ENCODE measurements around the gene FBXL15. TPM values are rescaled to one million over a fixed set of nuclear protein-coding genes. Genes with fewer than 3 reads are reported as not detected.

Gene FBXL15, protein sequence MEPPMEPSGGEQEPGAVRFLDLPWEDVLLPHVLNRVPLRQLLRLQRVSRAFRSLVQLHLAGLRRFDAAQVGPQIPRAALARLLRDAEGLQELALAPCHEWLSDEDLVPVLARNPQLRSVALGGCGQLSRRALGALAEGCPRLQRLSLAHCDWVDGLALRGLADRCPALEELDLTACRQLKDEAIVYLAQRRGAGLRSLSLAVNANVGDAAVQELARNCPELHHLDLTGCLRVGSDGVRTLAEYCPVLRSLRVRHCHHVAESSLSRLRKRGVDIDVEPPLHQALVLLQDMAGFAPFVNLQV
- 9.2 and 11.9 TPM in 2 replicates for total RNA-seq (2012; rRNA removed)

DNA sequence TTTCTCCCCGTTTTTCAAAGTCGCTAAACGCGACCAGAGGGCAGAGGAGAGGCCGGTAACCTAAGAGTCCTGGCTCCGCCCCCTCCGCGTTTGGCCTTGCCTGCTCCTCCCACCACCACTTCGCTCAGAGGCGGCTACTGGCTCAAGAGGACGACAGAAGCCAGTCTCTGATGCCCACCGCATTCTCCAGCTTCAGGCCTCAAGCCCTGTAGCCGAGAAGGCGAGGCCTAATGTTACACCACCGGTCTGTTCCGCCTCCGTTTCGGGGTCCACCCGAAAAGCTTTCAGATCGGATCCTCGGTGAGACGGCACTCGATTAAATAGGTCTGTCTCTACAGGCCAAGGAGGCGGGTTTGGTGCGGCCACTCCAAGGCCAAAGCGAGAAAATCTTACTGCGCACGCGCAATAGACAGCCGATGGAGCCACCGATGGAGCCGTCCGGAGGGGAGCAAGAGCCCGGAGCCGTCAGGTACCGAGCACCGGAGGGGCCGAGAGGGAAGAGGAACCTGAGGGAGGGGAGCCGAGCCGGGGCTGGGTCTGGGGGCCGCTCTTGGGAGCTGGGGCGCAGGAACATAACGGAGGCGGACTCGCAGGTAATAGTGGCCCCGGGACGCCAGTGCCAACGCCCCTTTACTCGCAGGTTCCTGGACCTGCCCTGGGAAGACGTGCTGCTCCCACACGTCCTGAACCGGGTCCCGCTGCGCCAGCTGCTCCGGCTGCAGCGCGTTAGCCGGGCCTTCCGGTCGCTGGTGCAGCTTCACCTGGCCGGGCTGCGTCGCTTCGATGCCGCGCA, at the start of gene FBXL15:
Gene FBXL15, plus strand, starts transcription at position 123 of the 793 bp plus-strand sequence. Its CDS starts 294 bp downstream, at position 417.
- Histone ChIP-seq H3K9ac (ENCODE audit: low read depth, low read length) (peak within 1 kb of the TSS; percentile 82), H3K4me1 (ENCODE audit: control insufficient read depth, insufficient read depth, low read length) (peaks cover 21% of the 10 kb centered on the region), H3K27me3 (ENCODE audit: control insufficient read depth, insufficient read depth, low read length) (peaks cover 21% of the 10 kb centered on the region), H3K4me2 (ENCODE audit: low read length) (peak within 1 kb of the TSS; percentile 98), H3K36me3 (ENCODE audit: insufficient read depth, low read length) (peaks cover 20% of the 10 kb centered on the region), H3K9me3 (replicated peaks; ENCODE audit: low read length) (no peaks in the 10 kb centered on the region), H3K4me3 (ENCODE audit: low read length) (peak within 1 kb of the TSS; percentile 94)

DNA sequence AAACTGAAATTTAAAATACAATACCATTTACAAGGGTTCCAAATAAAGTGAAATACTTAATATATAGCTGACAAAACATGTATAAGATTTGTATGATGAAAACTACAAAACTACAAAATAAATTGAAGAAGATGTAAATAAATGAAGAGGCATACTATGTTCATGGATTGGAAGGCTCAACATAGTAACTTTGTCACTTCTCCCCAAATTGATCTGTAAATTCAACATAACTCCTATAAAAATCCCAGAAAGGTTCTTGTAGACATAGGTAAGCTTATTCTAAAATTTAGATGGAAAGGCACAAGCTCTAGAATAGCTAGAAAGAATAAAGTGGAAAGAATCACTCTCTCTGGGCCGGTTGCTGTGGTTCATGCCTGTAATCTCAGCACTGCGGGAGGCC, 49.3 kb upstream of the FBXL15 start:
- H3K4me2 ChIP-seq (ENCODE audit: low read length) = no peak overlapping the region
- H3K9ac ChIP-seq (ENCODE audit: low read depth, low read length) = no peak overlapping the region
- H3K4me3 ChIP-seq (ENCODE audit: low read length) = no peak overlapping the region
- H3K4me1 ChIP-seq (ENCODE audit: control insufficient read depth, insufficient read depth, low read length) = no peaks in the 10 kb centered on the region
- H3K36me3 ChIP-seq (ENCODE audit: insufficient read depth, low read length) = peaks cover 85% of the 10 kb centered on the region
- H3K27me3 ChIP-seq (ENCODE audit: control insufficient read depth, insufficient read depth, low read length) = no peaks in the 10 kb centered on the region
- no peaks in the 10 kb centered on the region for H3K9me3 ChIP-seq (replicated peaks; ENCODE audit: low read length)

DNA sequence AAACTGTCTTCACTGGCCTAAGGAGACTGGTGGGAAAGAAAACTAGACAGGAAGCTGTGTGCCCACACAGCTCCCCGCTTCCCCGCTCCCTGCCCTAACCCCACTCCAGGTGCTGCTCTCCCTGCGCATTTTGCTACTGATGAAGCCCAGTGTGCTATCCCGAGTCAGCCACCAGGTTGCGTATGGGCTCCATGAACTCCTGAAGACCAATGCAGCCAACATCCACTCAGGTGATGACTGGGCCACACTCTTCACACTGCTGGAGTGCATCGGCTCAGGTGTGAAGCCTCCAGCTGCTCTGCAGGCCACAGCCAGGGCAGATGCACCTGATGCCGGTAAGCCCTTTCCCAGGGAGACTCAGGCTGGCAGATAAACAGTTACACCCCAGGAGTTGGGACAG, 45.4 kb upstream of the FBXL15 start:
- Histone ChIP-seq H3K4me2 (ENCODE audit: low read length) (no peak overlapping the region), H3K9me3 (replicated peaks; ENCODE audit: low read length) (no peaks in the 10 kb centered on the region), H3K4me3 (ENCODE audit: low read length) (no peak overlapping the region), H3K36me3 (ENCODE audit: insufficient read depth, low read length) (peaks cover 74% of the 10 kb centered on the region), H3K4me1 (ENCODE audit: control insufficient read depth, insufficient read depth, low read length) (no peaks in the 10 kb centered on the region), H3K9ac (ENCODE audit: low read depth, low read length) (no peak overlapping the region), H3K27me3 (ENCODE audit: control insufficient read depth, insufficient read depth, low read length) (no peaks in the 10 kb centered on the region)

DNA sequence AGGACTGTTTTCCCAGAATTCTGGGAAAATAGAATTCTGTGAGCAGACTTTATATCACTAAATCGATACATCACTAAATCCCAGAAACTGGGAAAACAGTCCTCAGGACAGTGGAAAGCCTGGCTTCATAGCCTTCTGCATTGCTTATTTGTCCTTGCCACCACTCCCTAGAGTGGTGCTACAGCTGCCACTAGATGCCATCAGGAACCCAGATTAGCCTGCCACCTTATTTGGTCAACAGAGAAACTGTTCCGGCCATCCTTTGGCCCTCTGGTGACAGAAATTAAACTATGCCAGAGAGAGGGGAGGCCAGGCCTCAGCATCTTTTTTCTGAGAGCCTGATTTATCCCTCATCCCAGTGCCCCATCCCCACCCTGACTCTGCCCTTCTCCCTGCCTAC, 44.8 kb upstream of the FBXL15 start:
- Histone ChIP-seq H3K4me2 (ENCODE audit: low read length) (no peak overlapping the region), H3K36me3 (ENCODE audit: insufficient read depth, low read length) (peaks cover 73% of the 10 kb centered on the region), H3K27me3 (ENCODE audit: control insufficient read depth, insufficient read depth, low read length) (no peaks in the 10 kb centered on the region), H3K9me3 (replicated peaks; ENCODE audit: low read length) (no peaks in the 10 kb centered on the region), H3K4me1 (ENCODE audit: control insufficient read depth, insufficient read depth, low read length) (no peaks in the 10 kb centered on the region), H3K9ac (ENCODE audit: low read depth, low read length) (no peak overlapping the region), H3K4me3 (ENCODE audit: low read length) (no peak overlapping the region)

DNA sequence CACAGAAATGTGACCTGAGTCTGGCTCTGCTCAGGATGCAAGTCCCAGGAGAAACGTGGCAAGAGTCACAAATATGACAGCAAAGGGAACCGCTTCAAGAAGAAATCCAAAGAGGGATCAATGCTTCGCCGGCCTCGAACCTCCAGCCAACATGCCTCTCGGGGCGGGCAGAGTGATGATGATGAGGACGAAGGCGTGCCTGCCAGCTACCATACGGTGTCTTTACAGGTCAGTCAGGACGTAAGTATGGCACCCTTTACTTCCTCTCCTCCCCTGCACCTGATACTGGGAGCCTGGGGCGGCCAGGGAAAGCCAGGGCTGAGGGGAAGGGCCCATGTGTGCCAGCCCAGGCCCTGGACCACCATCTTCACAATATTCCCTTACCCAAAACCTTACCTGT, 43.7 kb upstream of the FBXL15 start:
- no peaks in the 10 kb centered on the region for H3K4me1 ChIP-seq (ENCODE audit: control insufficient read depth, insufficient read depth, low read length)
- peaks cover 73% of the 10 kb centered on the region for H3K36me3 ChIP-seq (ENCODE audit: insufficient read depth, low read length)
- no peaks in the 10 kb centered on the region for H3K9me3 ChIP-seq (replicated peaks; ENCODE audit: low read length)
- H3K27me3 ChIP-seq (ENCODE audit: control insufficient read depth, insufficient read depth, low read length) = no peaks in the 10 kb centered on the region
- H3K4me2 ChIP-seq (ENCODE audit: low read length) = no peak overlapping the region
- H3K4me3 ChIP-seq (ENCODE audit: low read length) = no peak overlapping the region
- no peak overlapping the region for H3K9ac ChIP-seq (ENCODE audit: low read depth, low read length)

DNA sequence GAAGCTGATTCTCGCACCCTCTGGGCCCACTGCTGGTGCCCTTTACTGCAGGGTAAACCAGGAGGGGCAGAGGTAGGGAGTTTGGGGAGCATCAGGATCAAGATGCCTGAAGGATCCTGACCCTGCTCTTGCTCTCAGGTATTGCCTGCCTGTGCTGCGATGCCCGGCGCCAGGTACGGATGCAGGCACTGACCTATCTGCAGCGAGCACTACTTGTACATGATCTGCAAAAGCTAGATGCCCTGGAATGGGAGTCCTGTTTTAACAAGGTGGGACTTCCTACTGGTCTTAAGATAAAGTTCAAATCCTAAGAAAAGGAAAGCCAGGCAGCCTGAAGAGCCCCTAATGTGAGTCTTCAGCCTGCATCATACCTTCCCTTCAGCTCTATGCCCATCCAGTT, 41.3 kb upstream of the FBXL15 start:
- Histone ChIP-seq H3K4me2 (ENCODE audit: low read length) (no peak overlapping the region), H3K4me3 (ENCODE audit: low read length) (no peak overlapping the region), H3K27me3 (ENCODE audit: control insufficient read depth, insufficient read depth, low read length) (no peaks in the 10 kb centered on the region), H3K9me3 (replicated peaks; ENCODE audit: low read length) (no peaks in the 10 kb centered on the region), H3K4me1 (ENCODE audit: control insufficient read depth, insufficient read depth, low read length) (no peaks in the 10 kb centered on the region), H3K36me3 (ENCODE audit: insufficient read depth, low read length) (peaks cover 73% of the 10 kb centered on the region), H3K9ac (ENCODE audit: low read depth, low read length) (no peak overlapping the region)

DNA sequence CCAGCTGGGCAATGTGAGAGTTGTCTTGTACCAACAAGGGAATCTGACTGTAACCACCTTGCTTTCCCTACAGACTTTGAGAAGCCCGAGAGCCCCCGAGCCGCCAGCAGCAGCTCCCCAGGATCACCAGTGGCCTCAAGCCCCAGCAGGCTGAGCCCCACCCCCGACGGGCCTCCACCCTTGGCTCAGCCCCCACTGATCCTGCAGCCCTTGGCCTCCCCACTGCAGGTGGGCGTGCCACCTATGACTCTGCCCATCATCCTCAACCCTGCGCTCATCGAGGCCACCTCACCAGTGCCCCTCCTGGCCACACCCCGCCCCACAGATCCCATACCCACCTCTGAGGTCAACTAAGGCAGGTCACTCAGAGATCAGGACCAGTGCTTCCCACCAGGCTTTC, 38.7 kb upstream of the FBXL15 start:
- Histone ChIP-seq H3K9ac (ENCODE audit: low read depth, low read length) (no peak overlapping the region), H3K9me3 (replicated peaks; ENCODE audit: low read length) (no peaks in the 10 kb centered on the region), H3K36me3 (ENCODE audit: insufficient read depth, low read length) (peaks cover 51% of the 10 kb centered on the region), H3K4me1 (ENCODE audit: control insufficient read depth, insufficient read depth, low read length) (no peaks in the 10 kb centered on the region), H3K27me3 (ENCODE audit: control insufficient read depth, insufficient read depth, low read length) (no peaks in the 10 kb centered on the region), H3K4me3 (ENCODE audit: low read length) (no peak overlapping the region), H3K4me2 (ENCODE audit: low read length) (no peak overlapping the region)

DNA sequence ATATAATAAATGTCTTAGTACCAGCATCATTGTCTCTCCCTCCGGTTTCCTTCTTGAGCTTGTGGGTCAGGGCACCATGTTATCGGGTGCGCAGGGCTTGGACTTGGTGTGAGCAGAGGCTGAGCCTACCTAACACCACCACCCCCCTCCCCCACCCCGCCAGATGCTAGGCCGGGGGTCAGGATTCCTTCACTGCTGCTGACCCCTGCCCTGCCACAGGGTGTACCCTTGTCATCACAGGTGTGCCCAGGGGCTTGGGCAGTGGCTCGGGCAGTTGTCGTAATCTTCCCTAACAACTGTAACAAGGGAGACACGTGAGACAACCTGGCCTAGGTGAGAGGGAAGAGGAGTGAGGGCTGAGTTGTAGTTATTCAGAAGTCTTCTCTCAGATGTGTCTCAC, 37.8 kb upstream of the FBXL15 start:
- no peaks in the 10 kb centered on the region for H3K4me1 ChIP-seq (ENCODE audit: control insufficient read depth, insufficient read depth, low read length)
- H3K9ac ChIP-seq (ENCODE audit: low read depth, low read length) = no peak overlapping the region
- no peak overlapping the region for H3K4me2 ChIP-seq (ENCODE audit: low read length)
- H3K9me3 ChIP-seq (replicated peaks; ENCODE audit: low read length) = no peaks in the 10 kb centered on the region
- H3K36me3 ChIP-seq (ENCODE audit: insufficient read depth, low read length) = peaks cover 50% of the 10 kb centered on the region
- no peak overlapping the region for H3K4me3 ChIP-seq (ENCODE audit: low read length)
- no peaks in the 10 kb centered on the region for H3K27me3 ChIP-seq (ENCODE audit: control insufficient read depth, insufficient read depth, low read length)

DNA sequence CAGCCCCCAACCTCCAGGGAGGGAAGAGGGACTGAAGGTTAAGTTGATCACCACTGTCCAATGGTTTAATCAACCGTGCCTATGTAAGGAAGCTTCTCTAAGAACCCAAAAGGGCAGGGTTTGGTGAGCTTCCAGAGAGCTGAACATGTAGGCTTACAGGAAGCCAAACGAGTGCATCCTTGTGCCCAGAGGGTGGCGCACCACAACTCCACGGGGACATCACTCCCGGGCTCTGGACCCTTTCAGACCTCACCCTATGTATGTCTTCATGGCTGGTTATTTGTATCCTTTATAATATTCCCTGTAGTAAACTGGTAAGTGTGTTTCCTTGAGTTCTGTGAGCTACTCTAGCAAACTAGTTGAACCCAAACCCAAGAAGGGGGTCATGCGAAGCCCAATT, 36.6 kb upstream of the FBXL15 start:
- no peak overlapping the region for H3K9ac ChIP-seq (ENCODE audit: low read depth, low read length)
- H3K9me3 ChIP-seq (replicated peaks; ENCODE audit: low read length) = no peaks in the 10 kb centered on the region
- no peak overlapping the region for H3K4me3 ChIP-seq (ENCODE audit: low read length)
- H3K36me3 ChIP-seq (ENCODE audit: insufficient read depth, low read length) = peaks cover 43% of the 10 kb centered on the region
- no peak overlapping the region for H3K4me2 ChIP-seq (ENCODE audit: low read length)
- no peaks in the 10 kb centered on the region for H3K4me1 ChIP-seq (ENCODE audit: control insufficient read depth, insufficient read depth, low read length)
- no peaks in the 10 kb centered on the region for H3K27me3 ChIP-seq (ENCODE audit: control insufficient read depth, insufficient read depth, low read length)

DNA sequence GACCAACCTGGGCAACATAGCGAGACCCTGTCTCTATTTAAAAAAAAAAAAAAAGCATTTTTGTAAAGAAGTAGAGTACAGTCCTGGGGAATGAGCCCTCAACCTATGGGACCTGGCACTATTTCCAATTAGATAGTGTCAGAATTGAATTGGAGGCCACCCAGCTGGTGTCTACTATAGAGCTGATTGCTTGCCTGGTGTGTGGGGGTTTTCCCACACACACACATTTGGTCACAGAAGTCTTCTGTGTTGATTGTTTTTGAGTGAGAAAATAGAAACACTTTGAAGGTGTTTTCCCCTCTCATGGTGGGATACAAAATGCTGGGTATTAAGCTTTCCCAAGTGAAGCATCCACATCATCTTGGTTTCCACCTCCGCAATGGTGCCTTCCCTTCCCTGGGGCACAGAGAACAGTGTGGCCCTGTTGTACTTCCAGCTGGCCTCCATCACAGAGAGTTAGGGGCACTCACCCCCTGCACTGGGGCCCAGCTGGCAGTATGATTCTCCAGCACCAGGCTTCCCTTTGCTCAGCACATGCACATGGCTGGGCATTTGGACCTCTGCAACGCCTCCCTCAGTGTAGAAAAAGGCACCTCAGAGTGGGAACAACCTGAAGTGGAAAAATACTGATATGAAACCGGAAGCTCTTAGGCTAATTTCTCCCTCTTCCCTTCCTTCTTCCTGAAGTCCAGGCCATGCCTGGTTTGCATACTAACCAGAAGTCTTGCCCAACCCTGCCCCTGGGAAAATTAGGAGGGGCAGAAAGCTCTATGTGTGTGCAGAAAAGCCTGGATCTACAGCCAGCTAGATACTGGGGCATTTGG, 35.8 kb upstream of the FBXL15 start:
- Histone ChIP-seq H3K4me3 (ENCODE audit: low read length) (no peak overlapping the region), H3K36me3 (ENCODE audit: insufficient read depth, low read length) (peaks cover 35% of the 10 kb centered on the region), H3K27me3 (ENCODE audit: control insufficient read depth, insufficient read depth, low read length) (no peaks in the 10 kb centered on the region), H3K4me2 (ENCODE audit: low read length) (no peak overlapping the region), H3K9me3 (replicated peaks; ENCODE audit: low read length) (no peaks in the 10 kb centered on the region), H3K9ac (ENCODE audit: low read depth, low read length) (no peak overlapping the region), H3K4me1 (ENCODE audit: control insufficient read depth, insufficient read depth, low read length) (no peaks in the 10 kb centered on the region)

DNA sequence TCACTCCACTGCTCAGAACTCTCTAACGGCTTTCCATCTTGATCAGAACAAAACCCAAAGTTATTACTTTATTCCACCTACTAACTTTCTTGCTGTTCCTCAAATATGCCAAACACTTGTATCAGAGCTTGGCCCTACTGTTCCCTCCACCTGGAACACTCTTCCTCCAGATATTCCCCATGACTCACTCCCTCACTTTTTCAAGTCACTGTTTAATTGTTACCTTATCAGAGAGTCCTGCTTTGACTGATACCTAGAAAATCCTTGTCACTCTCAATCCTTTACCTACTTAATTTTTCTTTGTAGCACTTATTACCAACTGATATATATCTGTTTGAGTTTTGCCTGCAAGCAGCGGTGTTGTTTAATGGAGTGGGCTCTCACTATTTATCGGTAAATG, 30.7 kb upstream of the FBXL15 start:
- Histone ChIP-seq H3K9ac (ENCODE audit: low read depth, low read length) (no peak overlapping the region), H3K4me2 (ENCODE audit: low read length) (no peak overlapping the region), H3K36me3 (ENCODE audit: insufficient read depth, low read length) (no peaks in the 10 kb centered on the region), H3K27me3 (ENCODE audit: control insufficient read depth, insufficient read depth, low read length) (no peaks in the 10 kb centered on the region), H3K9me3 (replicated peaks; ENCODE audit: low read length) (no peaks in the 10 kb centered on the region), H3K4me3 (ENCODE audit: low read length) (no peak overlapping the region), H3K4me1 (ENCODE audit: control insufficient read depth, insufficient read depth, low read length) (peaks cover 4% of the 10 kb centered on the region)
